Gastrocnemius medialis (tissue), 4 donors: Measurements from ENCODE around the gene MAP3K20.
"Not testable (repeated sequence)": the region's sequence is repeated elsewhere in the genome, so short reads cannot be mapped to it uniquely, and the experiment has no call there.

Source experiments
- POLR2A ChIP-seq, 2 donors: fragments of 450-650 bp; IDR thresholded peaks; one replicate each; pipeline ENCODE4 v1.6.1; 2017; ENCODE audit warnings: antibody characterized with exemption in 2 of 2, mild to moderate bottlenecking in 2 of 2, moderate library complexity in 2 of 2
- TF ChIP-seq, protein P1 (sequence below), 5 experiments: fragments of 450-650 bp in 3 of 5; fragments of 200-600 bp in 2 of 5; sonication (generic) in 2 of 5; IDR thresholded peaks in 4 of 5; conservative IDR thresholded peaks in 1 of 5; 1 replicate in 4 of 5; 2 replicates in 1 of 5; pipeline ENCODE4 v1.5.1; 2016 to 2019; ENCODE audit warnings: antibody characterized with exemption in 5 of 5, mild to moderate bottlenecking in 3 of 5, moderate library complexity in 3 of 5

DNA sequence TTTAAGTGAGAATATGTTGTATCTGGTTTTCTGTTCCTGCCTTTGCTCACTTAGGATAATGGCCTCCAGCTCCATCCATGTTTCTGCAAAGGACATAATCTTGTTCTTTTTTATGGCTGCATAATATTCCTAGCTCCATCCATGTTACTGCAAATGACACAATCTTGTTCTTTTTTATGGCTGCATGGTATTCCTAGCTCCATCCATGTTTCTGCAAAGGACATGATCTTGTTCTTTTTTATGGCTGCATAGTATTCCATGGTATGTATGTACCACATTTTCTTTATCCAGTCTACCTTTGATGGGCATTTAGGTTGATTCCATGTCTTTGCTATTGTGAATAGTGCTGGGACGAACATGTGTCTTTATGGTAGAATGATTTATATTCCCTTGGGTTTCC, 87.7 kb downstream of the MAP3K20 start:
- TF ChIP-seq POLR2A (IDR thresholded peaks at IDR 0.05), result not testable (repeated sequence)
- TF ChIP-seq, protein P1, sequence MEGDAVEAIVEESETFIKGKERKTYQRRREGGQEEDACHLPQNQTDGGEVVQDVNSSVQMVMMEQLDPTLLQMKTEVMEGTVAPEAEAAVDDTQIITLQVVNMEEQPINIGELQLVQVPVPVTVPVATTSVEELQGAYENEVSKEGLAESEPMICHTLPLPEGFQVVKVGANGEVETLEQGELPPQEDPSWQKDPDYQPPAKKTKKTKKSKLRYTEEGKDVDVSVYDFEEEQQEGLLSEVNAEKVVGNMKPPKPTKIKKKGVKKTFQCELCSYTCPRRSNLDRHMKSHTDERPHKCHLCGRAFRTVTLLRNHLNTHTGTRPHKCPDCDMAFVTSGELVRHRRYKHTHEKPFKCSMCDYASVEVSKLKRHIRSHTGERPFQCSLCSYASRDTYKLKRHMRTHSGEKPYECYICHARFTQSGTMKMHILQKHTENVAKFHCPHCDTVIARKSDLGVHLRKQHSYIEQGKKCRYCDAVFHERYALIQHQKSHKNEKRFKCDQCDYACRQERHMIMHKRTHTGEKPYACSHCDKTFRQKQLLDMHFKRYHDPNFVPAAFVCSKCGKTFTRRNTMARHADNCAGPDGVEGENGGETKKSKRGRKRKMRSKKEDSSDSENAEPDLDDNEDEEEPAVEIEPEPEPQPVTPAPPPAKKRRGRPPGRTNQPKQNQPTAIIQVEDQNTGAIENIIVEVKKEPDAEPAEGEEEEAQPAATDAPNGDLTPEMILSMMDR (IDR thresholded peaks at IDR 0.05 in 4 of 5, conservative IDR thresholded peaks at IDR 0.05 in 1 of 5), result not testable (repeated sequence)
